Small intestine (tissue), 7 donors: Measurements from ENCODE around the gene EIF2D. TPM values are rescaled to one million over a fixed set of nuclear protein-coding genes. Genes with fewer than 3 reads are reported as not detected.

ENCODE experiments used
- DNase-seq, 2 donors: peaks; one replicate each; pipeline versions ENCODE4 v3.0.0 to v3.0.0-alpha.2; 2013
- FAIRE-seq: peaks from 2 replicates; lab custom pipeline; 2012; peaks lifted over from hg19 to GRCh38; lab: Jason Lieb, UNC
- H3K27ac ChIP-seq, 3 donors: one replicate each; pipeline ENCODE4 v1.5.1; 2013; ENCODE audit warnings: low read length in 2 of 3, mild to moderate bottlenecking in 2 of 3, control low read depth in 1 of 3, inconsistent platforms in 1 of 3, low read depth in 1 of 3, moderate library complexity in 1 of 3
- H3K27me3 ChIP-seq, 3 donors: one replicate each; pipeline ENCODE4 v1.6.1; 2013; ENCODE audit warnings: low read length in 3 of 3, inconsistent platforms in 1 of 3; ENCODE audit not compliant: control insufficient read depth in 3 of 3, insufficient read depth in 3 of 3
- H3K36me3 ChIP-seq, 3 donors: one replicate each; pipeline ENCODE4 v1.6.1; 2013; ENCODE audit warnings: low read length in 3 of 3, inconsistent platforms in 1 of 3, low read depth in 1 of 3, mild to moderate bottlenecking in 1 of 3, moderate library complexity in 1 of 3; ENCODE audit not compliant: control insufficient read depth in 3 of 3, insufficient read depth in 2 of 3
- H3K4me1 ChIP-seq, 3 donors: one replicate each; pipeline ENCODE4 v1.6.1; 2013; ENCODE audit warnings: low read length in 2 of 3, inconsistent platforms in 1 of 3, low read depth in 1 of 3, mild to moderate bottlenecking in 1 of 3, moderate library complexity in 1 of 3; ENCODE audit not compliant: control insufficient read depth in 3 of 3, insufficient read depth in 2 of 3
- H3K4me3 ChIP-seq, 3 donors: one replicate each; pipeline ENCODE4 v1.5.1; 2013; ENCODE audit warnings: low read length in 3 of 3, control low read depth in 1 of 3, inconsistent platforms in 1 of 3, low read depth in 1 of 3, mild to moderate bottlenecking in 1 of 3, moderate library complexity in 1 of 3
- H3K9me3 ChIP-seq, 2 donors: one replicate each; pipeline ENCODE4 v1.6.1; 2013; ENCODE audit warnings: low read depth in 1 of 2, low read length in 1 of 2; ENCODE audit not compliant: control insufficient read depth in 2 of 2, insufficient read depth in 1 of 2
- WGBS, 3 donors: extraction: QIAGEN DNeasy Blood & Tissue Kit; methylation state at CpG; one replicate each; pipeline ENCODE4 v1.1.7; 2013; 5-methylcytosine and 5-hydroxymethylcytosine counted together
- polyA plus RNA-seq, 4 donors: library from polyadenylated mRNA; stranded (reverse) in 3 of 4; unstranded in 1 of 4; fragments of 200-250 nt in 3 of 4; fragments of 120-200 nt in 1 of 4; gene quantifications; one replicate each; pipeline versions ENCODE4 v1.2.1 to v1.2.3, GENCODE V29; 2013
- donor health status: healthy with polysubstance abuse.
- donor health status: control.
- donor health status: control.
- donor health status: Bipolar disorder and iron deficiency.
- donor health status: healthy.

The EIF2D gene
- polyA plus RNA-seq, 4 donors = 21.6 to 46.4 (median 31.7) TPM

- no peak for DNase-seq
- H3K4me1 ChIP-seq = no peaks in the 10 kb centered on the region
- WGBS, 3 donors = 66 to 82% (median 77%) methylated on average over 2 of the region's 2 CpGs
Measured at GRCh38 chr1:206550446-206550845, 61.8 kb downstream of the EIF2D start.

GRCh38 chr1:206547104-206547503 lies 65.2 kb downstream of the EIF2D start:
- Histone ChIP-seq H3K9me3 (no peaks in the 10 kb centered on the region), H3K27ac (no peak overlapping the region), H3K4me3 (no peak overlapping the region), H3K36me3 (no peaks in the 10 kb centered on the region), H3K4me1 (no peaks in the 10 kb centered on the region), H3K27me3 (no peaks in the 10 kb centered on the region)
- DNase-seq (no peak), FAIRE-seq (no peak)
- WGBS, 3 donors = 88 to 94% (median 88%) methylated on average over 7 of the region's 7 CpGs

More at GRCh38 chr1:206550446-206550845, 61.8 kb downstream of the EIF2D start:
- Histone ChIP-seq H3K27me3 (peaks cover 0 to 5% (median 0%) of the 10 kb centered on the region in 3 donors), H3K36me3 (no peaks in the 10 kb centered on the region), H3K4me3 (no peak overlapping the region), H3K27ac (no peak overlapping the region), H3K9me3 (no peaks in the 10 kb centered on the region)
- no peak for FAIRE-seq

GRCh38 chr1:206545351-206545750 lies 66.9 kb downstream of the EIF2D start:
- H3K9me3 ChIP-seq = no peaks in the 10 kb centered on the region
- no peak for DNase-seq
- no peak for FAIRE-seq
- no peaks in the 10 kb centered on the region for H3K4me1 ChIP-seq
- 98 to 100% (median 100%) methylated on average over 1 of the region's 1 CpG for WGBS, 3 donors
- H3K36me3 ChIP-seq = no peaks in the 10 kb centered on the region
- H3K27me3 ChIP-seq = no peaks in the 10 kb centered on the region
- H3K4me3 ChIP-seq = no peak overlapping the region
- H3K27ac ChIP-seq = no peak overlapping the region

- H3K9me3 ChIP-seq = no peaks in the 10 kb centered on the region
- no peaks in the 10 kb centered on the region for H3K4me1 ChIP-seq
- peak; percentile 60 to 76 for DNase-seq
- no peaks in the 10 kb centered on the region for H3K36me3 ChIP-seq
- FAIRE-seq = no peak
- no peak overlapping the region for H3K4me3 ChIP-seq
- no peaks in the 10 kb centered on the region for H3K27me3 ChIP-seq
- 12 to 22% (median 16%) methylated on average over 9 of the region's 9 CpGs for WGBS, 3 donors
- H3K27ac ChIP-seq = no peak overlapping the region
Measured at GRCh38 chr1:206544562-206545257, 67.6 kb downstream of the EIF2D start.

Other genes with a start within 250 kb of the EIF2D start
- gene IKBKE, start 142.0 kb downstream of the EIF2D start, polyA plus RNA-seq = 1 to 10 TPM; 4.1 to 8.7 (median 6.9) TPM
- 1 to 10 TPM; 1.6 to 7.3 (median 4.4) TPM for gene RASSF5, start 104.9 kb downstream of the EIF2D start, polyA plus RNA-seq
- 1 to 10 TPM in 2 of 4 donors, under 1 TPM in 2; 0.45 to 1.7 (median 1.1) TPM for gene DYRK3, start 23.1 kb upstream of the EIF2D start, polyA plus RNA-seq
- gene MAPKAPK2, start 72.4 kb upstream of the EIF2D start, polyA plus RNA-seq = 10 to 100 TPM; 56.4 to 93.5 (median 71.3) TPM
- not detected for gene IL19, start 158.3 kb upstream of the EIF2D start, polyA plus RNA-seq
- gene IL10, start 160.0 kb upstream of the EIF2D start, polyA plus RNA-seq = 1 to 10 TPM in 1 of 4 donors, under 1 TPM in 2, not detected in 1; 0.41 to 5.1 (median 0.54) TPM